GM23338 (cell line): Measurements from ENCODE around the gene MYO9B. TPM values are rescaled to one million over a fixed set of nuclear protein-coding genes. Genes with fewer than 3 reads are reported as not detected.

ENCODE experiments used
- ATAC-seq: fragments of 200-7000 bp; cut with Tn5 transposase; 3 replicates; pipeline ENCODE4 v1.9.1; 2020
- DNase-seq: peaks from one replicate; pipeline ENCODE4 v3.0.0-alpha.2; 2015; ENCODE audit warnings: low spot score
- H2AFZ ChIP-seq: fragments of 200-600 bp; sonication (generic); 2 replicates; pipeline ENCODE4 v1.8.0; 2016; ENCODE audit warnings: antibody characterized with exemption, mild to moderate bottlenecking, moderate library complexity
- H3F3A ChIP-seq: fragments of 200-600 bp; sonication (generic); replicated peaks from 2 replicates; pipeline ENCODE4 v1.8.0; 2017; ENCODE audit warnings: antibody characterized with exemption, mixed run types, low read depth
- H3K27ac ChIP-seq: fragments of 200-600 bp; sonication (generic); 2 replicates; pipeline ENCODE4 v1.6.1; 2016; ENCODE audit warnings: low read depth
- H3K27me3 ChIP-seq: fragments of 200-600 bp; sonication (generic); 2 replicates; pipeline ENCODE4 v1.8.0; 2016; ENCODE audit warnings: mild to moderate bottlenecking, mixed run types, moderate library complexity; ENCODE audit not compliant: insufficient read depth
- H3K36me3 ChIP-seq: fragments of 200-600 bp; sonication (generic); 2 replicates; pipeline ENCODE4 v1.8.0; 2016; ENCODE audit warnings: mild to moderate bottlenecking; ENCODE audit not compliant: insufficient read depth
- H3K4me1 ChIP-seq: fragments of 200-600 bp; sonication (generic); 2 replicates; pipeline ENCODE4 v1.8.0; 2016; ENCODE audit warnings: mild to moderate bottlenecking, moderate library complexity; ENCODE audit not compliant: insufficient read depth
- H3K4me2 ChIP-seq: fragments of 200-600 bp; sonication (generic); 2 replicates; pipeline ENCODE4 v1.7.1; 2017; ENCODE audit warnings: mixed run types
- H3K4me3 ChIP-seq: fragments of 200-600 bp; sonication (generic); 2 replicates; pipeline ENCODE4 v1.6.1; 2016; ENCODE audit warnings: mixed run types
- H3K79me2 ChIP-seq: fragments of 200-600 bp; sonication (generic); replicated peaks from 2 replicates; pipeline ENCODE4 v1.8.0; 2017; ENCODE audit warnings: mild to moderate bottlenecking; ENCODE audit not compliant: insufficient read depth
- H3K9me2 ChIP-seq: fragments of 200-600 bp; sonication (generic); 2 replicates; pipeline ENCODE4 v1.8.0; 2017; ENCODE audit not compliant: insufficient read depth
- H4K20me1 ChIP-seq: fragments of 200-600 bp; sonication (generic); replicated peaks from 2 replicates; pipeline ENCODE4 v1.8.0; 2017; ENCODE audit warnings: mild to moderate bottlenecking; ENCODE audit not compliant: insufficient read depth
- H3K27ac Mint-ChIP-seq: 2 replicates; pipeline ENCODE4 v1.8.0; 2020; ENCODE audit warnings: inconsistent platforms, mild to moderate bottlenecking, moderate library complexity, mixed read lengths
- H3K27me3 Mint-ChIP-seq: 3 replicates; pipeline ENCODE4 v1.8.0; 2022; ENCODE audit warnings: low read depth, mild to moderate bottlenecking, moderate library complexity, mixed read lengths, inconsistent platforms; ENCODE audit not compliant: insufficient read depth, poor library complexity
- H3K36me3 Mint-ChIP-seq: 3 replicates; pipeline ENCODE4 v1.8.0; 2021; ENCODE audit warnings: low read depth, mild to moderate bottlenecking, inconsistent platforms, moderate library complexity, mixed read lengths
- H3K4me1 Mint-ChIP-seq: 3 replicates; pipeline ENCODE4 v1.8.0; 2020; ENCODE audit warnings: mild to moderate bottlenecking, inconsistent platforms, mixed read lengths
- H3K4me3 Mint-ChIP-seq: 3 replicates; pipeline ENCODE4 v1.8.0; 2021; ENCODE audit warnings: moderate library complexity, mild to moderate bottlenecking, inconsistent platforms, mixed read lengths
- H3K9me3 Mint-ChIP-seq: 3 replicates; pipeline ENCODE4 v1.8.0; 2020; ENCODE audit warnings: moderate library complexity, mild to moderate bottlenecking, inconsistent platforms, mixed read lengths
- CTCF ChIP-seq, 2 experiments: fragments of 200-600 bp in 1 of 2; sonication (generic) in 1 of 2; conservative IDR thresholded peaks; 2 replicates each; pipeline versions ENCODE4 v1.5.1 to v1.6.1; 2016 to 2017; ENCODE audit warnings: antibody characterized with exemption in 2 of 2, low read depth in 2 of 2, mild to moderate bottlenecking in 2 of 2, moderate library complexity in 1 of 2
- ETS1 ChIP-seq: IDR thresholded peaks from 2 replicates; pipeline ENCODE4 v1.6.1; 2016; ENCODE audit warnings: antibody characterized with exemption
- EZH2 ChIP-seq: fragments of 200-600 bp; sonication (generic); IDR thresholded peaks from one replicate; pipeline ENCODE4 v1.8.0; 2017; ENCODE audit warnings: antibody characterized with exemption, mild to moderate bottlenecking, low read depth; ENCODE audit not compliant: unreplicated experiment
- EZH2phosphoT487 ChIP-seq: fragments of 200-600 bp; sonication (generic); IDR thresholded peaks from one replicate; pipeline ENCODE4 v1.8.1; 2018; ENCODE audit warnings: antibody characterized with exemption; ENCODE audit not compliant: unreplicated experiment
- NANOG ChIP-seq: IDR thresholded peaks from 2 replicates; pipeline ENCODE4 v1.6.1; 2016; ENCODE audit warnings: antibody characterized with exemption, borderline replicate concordance
- REST ChIP-seq: IDR thresholded peaks from one replicate; pipeline ENCODE4 v1.6.1; 2018; ENCODE audit warnings: antibody characterized with exemption; ENCODE audit not compliant: unreplicated experiment
- STAT1 ChIP-seq: IDR thresholded peaks from one replicate; pipeline ENCODE4 v1.6.1; 2016; ENCODE audit warnings: antibody characterized with exemption; ENCODE audit not compliant: unreplicated experiment
- ZNF114 ChIP-seq: fragments of 250-450 bp; sonication (Bioruptor Pico); IDR thresholded peaks from 2 replicates; pipeline ENCODE4 v1.5.0; 2020; ENCODE audit warnings: mild to moderate bottlenecking, moderate library complexity
- ZNF331 ChIP-seq: fragments of 250-450 bp; sonication (Bioruptor Pico); IDR thresholded peaks from 2 replicates; pipeline ENCODE4 v1.5.0; 2020; ENCODE audit warnings: low read depth, mild to moderate bottlenecking, moderate library complexity
- ZNF462 ChIP-seq: fragments of 250-450 bp; sonication (Bioruptor Pico); IDR thresholded peaks from 2 replicates; pipeline ENCODE4 v1.5.0; 2020; ENCODE audit warnings: mild to moderate bottlenecking, moderate library complexity
- polyA plus RNA-seq: library from polyadenylated mRNA; unstranded; fragments of >200 nt; fragmentation: Nextera tagmentation; extraction: Ambion mirVana; gene quantifications from 2 replicates; pipeline ENCODE4 v1.2.1, GENCODE V29; 2016
- total RNA-seq: library from RNA; depleted of rRNA; stranded (reverse); fragments of >200 nt; shearing (Covaris generic); gene quantifications from 2 replicates; pipeline ENCODE4 v1.2.3, GENCODE V29; 2014

MYO9B gene
- total and polyA plus RNA-seq, 2 experiments from 2014 or later, result 28.7 to 61.3 TPM

- no peaks in the 10 kb centered on the region for H3K9me2 ChIP-seq
- H3K36me3 ChIP-seq, result peaks cover 38% of the 10 kb centered on the region
- H3K4me1 Mint-ChIP-seq, result peaks cover 8% of the 10 kb centered on the region
- H3K36me3 Mint-ChIP-seq, result peaks cover 82% of the 10 kb centered on the region
- H3K27ac ChIP-seq, result no peak overlapping the region
- peaks cover 14% of the 10 kb centered on the region; the same call in 2 of the 3 replicates for H3K9me3 Mint-ChIP-seq
- no peaks in the 10 kb centered on the region; the same call in none of the 2 replicates for H4K20me1 ChIP-seq
- ATAC-seq (no peak), DNase-seq (no peak)
- H3F3A ChIP-seq, result no peaks in the 10 kb centered on the region
- H3K27me3 Mint-ChIP-seq, result no peaks in the 10 kb centered on the region
- 0 out of 2 replicates have a peak, but pooled peaks cover 2% of the 10 kb centered on the region for H3K79me2 ChIP-seq
- H3K4me3 ChIP-seq, result no peak overlapping the region
- no peaks in the 10 kb centered on the region for H3K27me3 ChIP-seq
- TF ChIP-seq ZNF462 (CRISPR knock-in tag) (no peak), EZH2phosphoT487 (no peak)
- no peak overlapping the region for H3K4me3 Mint-ChIP-seq
- no peak overlapping the region for H3K4me2 ChIP-seq
- H3K4me1 ChIP-seq, result no peaks in the 10 kb centered on the region
- no peak overlapping the region for H3K27ac Mint-ChIP-seq
- no peak overlapping the region for H2AFZ ChIP-seq
Observed at GRCh38 chr19:17054746-17055145, 20.8 kb upstream of the MYO9B start.

GRCh38 chr19:17055636-17056035, 19.9 kb upstream of the MYO9B start:
- Histone ChIP-seq H3K36me3 (peaks cover 40% of the 10 kb centered on the region), H3K9me2 (no peaks in the 10 kb centered on the region), H2AFZ (no peak overlapping the region), H4K20me1 (no peaks in the 10 kb centered on the region; the same call in none of the 2 replicates), H3K4me2 (no peak overlapping the region), H3K79me2 (peaks cover 5% of the 10 kb centered on the region; the same call in 1 of the 2 replicates), H3K27me3 (no peaks in the 10 kb centered on the region), H3F3A (no peaks in the 10 kb centered on the region), H3K4me1 (no peaks in the 10 kb centered on the region), H3K4me3 (no peak overlapping the region), H3K27ac (no peak overlapping the region)
- ATAC-seq (no peak), DNase-seq (no peak)
- Mint-ChIP-seq H3K4me1 (peaks cover 8% of the 10 kb centered on the region), H3K27me3 (no peaks in the 10 kb centered on the region), H3K27ac (no peak overlapping the region), H3K4me3 (no peak overlapping the region), H3K9me3 (peaks cover 14% of the 10 kb centered on the region; the same call in 2 of the 3 replicates), H3K36me3 (peaks cover 84% of the 10 kb centered on the region)
- no peak for TF ChIP-seq STAT1
- TF ChIP-seq NANOG, result no peak
- TF ChIP-seq EZH2, result no peak
- no peak for TF ChIP-seq CTCF (conservative IDR thresholded peaks at IDR 0.05; ENCODE audit: low read depth in 2 of 2)
- TF ChIP-seq ZNF331 (CRISPR knock-in tag), result no peak
- no peak for TF ChIP-seq ZNF114 (CRISPR knock-in tag)
- TF ChIP-seq REST, result no peak
- TF ChIP-seq ETS1, result no peak
